ENCODE results near the gene ARHGAP10. TPM values are rescaled to one million over a fixed set of nuclear protein-coding genes. Genes with fewer than 3 reads are reported as not detected.
"Not testable (repeated sequence)": the region's sequence is repeated elsewhere in the genome, so short reads cannot be mapped to it uniquely, and the experiment has no call there.

The ARHGAP10 gene
- total RNA-seq, 2 donors from 2014 or later: 36.1 to 43.5 TPM

GRCh38 chr4:147891476-147892115 is 159.7 kb downstream of the ARHGAP10 start:
- Histone ChIP-seq H3K27ac (peak overlapping the region in 1 of 2 donors; percentile 3), H3K27me3 (no peaks in the 10 kb centered on the region), H3K4me1 (peaks cover 0 to 5% of the 10 kb centered on the region in 2 donors), H3K36me3 (peaks cover 13% of the 10 kb centered on the region), H3K4me3 (no peak overlapping the region), H3K9me3 (peaks cover 0 to 12% of the 10 kb centered on the region in 2 donors)
- DNase-seq (ENCODE audit: low spot score): no peak
- no peak for TF ChIP-seq CTCF (IDR thresholded peaks at IDR 0.05)

- Histone ChIP-seq H3K36me3 (no peaks in the 10 kb centered on the region), H3K27ac (no peak overlapping the region), H3K27me3 (no peaks in the 10 kb centered on the region), H3K4me3 (no peak overlapping the region), H3K9me3 (peaks cover 0 to 13% of the 10 kb centered on the region in 2 donors), H3K4me1 (no peaks in the 10 kb centered on the region)
- no peak for DNase-seq (ENCODE audit: low spot score)
- TF ChIP-seq CTCF (IDR thresholded peaks at IDR 0.05): no peak
Measured at GRCh38 chr4:147899512-147899911, 167.6 kb downstream of the ARHGAP10 start.

GRCh38 chr4:147901388-147901787 is 169.5 kb downstream of the ARHGAP10 start:
- Histone ChIP-seq H3K4me1 (no peaks in the 10 kb centered on the region), H3K27ac (no peak overlapping the region), H3K27me3 (no peaks in the 10 kb centered on the region), H3K4me3 (no peak overlapping the region), H3K36me3 (no peaks in the 10 kb centered on the region), H3K9me3 (peaks cover 0 to 8% of the 10 kb centered on the region in 2 donors)
- DNase-seq (ENCODE audit: low spot score): no peak
- no peak for TF ChIP-seq CTCF (IDR thresholded peaks at IDR 0.05)

GRCh38 chr4:147901916-147902315 is 170.0 kb downstream of the ARHGAP10 start:
- H3K36me3 ChIP-seq: no peaks in the 10 kb centered on the region
- no peak for TF ChIP-seq CTCF (IDR thresholded peaks at IDR 0.05)
- no peaks in the 10 kb centered on the region for H3K4me1 ChIP-seq
- DNase-seq (ENCODE audit: low spot score): no peak
- no peak overlapping the region for H3K27ac ChIP-seq
- H3K4me3 ChIP-seq: no peak overlapping the region
- H3K9me3 ChIP-seq: peaks cover 0 to 8% of the 10 kb centered on the region in 2 donors
- no peaks in the 10 kb centered on the region for H3K27me3 ChIP-seq

GRCh38 chr4:147909225-147909624 is 177.3 kb downstream of the ARHGAP10 start:
- TF ChIP-seq CTCF (IDR thresholded peaks at IDR 0.05): no peak
- H3K36me3 ChIP-seq: peaks cover 23% of the 10 kb centered on the region

GRCh38 chr4:147910315-147910714 is 178.4 kb downstream of the ARHGAP10 start:
- Histone ChIP-seq H3K27ac (no peak overlapping the region), H3K4me1 (no peaks in the 10 kb centered on the region), H3K27me3 (no peaks in the 10 kb centered on the region), H3K36me3 (peaks cover 30% of the 10 kb centered on the region), H3K9me3 (no peaks in the 10 kb centered on the region), H3K4me3 (no peak overlapping the region)
- no peak for TF ChIP-seq CTCF (IDR thresholded peaks at IDR 0.05)
- DNase-seq (ENCODE audit: low spot score): no peak

More at GRCh38 chr4:147909225-147909624, 177.3 kb downstream of the ARHGAP10 start:
- no peak for DNase-seq (ENCODE audit: low spot score)
- Histone ChIP-seq H3K9me3 (peaks cover 0 to 2% of the 10 kb centered on the region in 2 donors), H3K27ac (no peak overlapping the region), H3K27me3 (no peaks in the 10 kb centered on the region), H3K4me3 (no peak overlapping the region), H3K4me1 (no peaks in the 10 kb centered on the region)

GRCh38 chr4:147912106-147912505 is 180.2 kb downstream of the ARHGAP10 start:
- not testable (repeated sequence) for H3K9me3 ChIP-seq; H3K4me1 ChIP-seq; DNase-seq (ENCODE audit: low spot score); H3K27me3 ChIP-seq; H3K4me3 ChIP-seq; H3K27ac ChIP-seq
- H3K36me3 ChIP-seq: peaks cover 33% of the 10 kb centered on the region

All from right atrium auricular region (tissue), 2 donors.